Gastroesophageal sphincter (tissue), 3 donors: ENCODE data around the gene KRTAP5-6.

ENCODE experiments used
- CTCF ChIP-seq, 4 experiments: fragments of 200-600 bp in 2 of 4; fragments of 450-650 bp in 2 of 4; sonication (generic) in 1 of 4; IDR thresholded peaks; one replicate each; pipeline ENCODE4 v1.5.1; 2017 to 2019; ENCODE audit warnings: antibody characterized with exemption in 4 of 4, mild to moderate bottlenecking in 2 of 4, moderate library complexity in 2 of 4
- POLR2A ChIP-seq, 2 donors: fragments of 450-650 bp; IDR thresholded peaks; one replicate each; pipeline ENCODE4 v1.6.1; 2017; ENCODE audit warnings: antibody characterized with exemption in 2 of 2, mild to moderate bottlenecking in 2 of 2, moderate library complexity in 1 of 2

GRCh38 chr11:1728931-1729691 is 32.1 kb downstream of the KRTAP5-6 start:
- TF ChIP-seq POLR2A (IDR thresholded peaks at IDR 0.05), result no peak
- no peak for TF ChIP-seq CTCF (IDR thresholded peaks at IDR 0.05)
